Measurements from ENCODE around the gene TFB2M.

TFB2M gene

DNA sequence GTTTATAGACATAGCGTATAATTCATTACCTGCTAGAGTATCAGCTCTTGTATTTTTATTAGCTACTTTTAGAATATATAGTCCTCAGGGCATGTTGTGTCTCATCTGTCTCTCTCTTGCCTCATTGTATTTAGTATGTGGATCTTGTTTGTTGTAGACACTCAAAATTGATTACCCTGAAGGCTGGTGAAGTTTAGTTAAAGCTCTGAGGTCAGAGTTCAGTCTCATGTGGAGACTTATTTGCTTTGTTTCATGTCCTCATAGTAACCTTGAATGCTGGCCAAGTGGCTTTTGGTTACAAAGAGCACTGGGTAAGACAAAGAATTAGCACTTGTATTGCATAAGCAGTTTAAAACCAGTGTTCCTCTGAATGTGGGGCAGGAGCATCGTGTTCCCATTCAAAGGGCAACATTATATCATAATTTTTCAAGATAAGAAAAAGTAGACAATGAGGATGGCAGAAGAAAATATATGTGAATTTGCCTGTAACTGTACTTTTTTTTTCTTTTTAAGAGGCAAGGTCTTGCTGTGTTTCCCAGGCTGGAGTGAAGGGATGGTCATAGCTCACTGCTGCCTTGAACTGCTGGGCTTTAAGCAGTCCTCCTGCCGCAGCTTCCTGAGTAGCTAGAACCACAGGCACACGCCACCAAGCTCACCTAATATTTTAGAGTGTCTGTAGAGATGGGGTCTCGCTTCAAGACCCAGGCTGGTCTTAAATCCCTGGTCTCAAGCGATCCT lies 17.6 kb upstream of the TFB2M start:
- in situ Hi-C loops (cut with MboI; ENCODE audit: low sequenced_read_pairs, unreplicated experiment): no loop called here
- DNase-seq (ENCODE audit: low spot score): no peak
- TF ChIP-seq, protein P1, sequence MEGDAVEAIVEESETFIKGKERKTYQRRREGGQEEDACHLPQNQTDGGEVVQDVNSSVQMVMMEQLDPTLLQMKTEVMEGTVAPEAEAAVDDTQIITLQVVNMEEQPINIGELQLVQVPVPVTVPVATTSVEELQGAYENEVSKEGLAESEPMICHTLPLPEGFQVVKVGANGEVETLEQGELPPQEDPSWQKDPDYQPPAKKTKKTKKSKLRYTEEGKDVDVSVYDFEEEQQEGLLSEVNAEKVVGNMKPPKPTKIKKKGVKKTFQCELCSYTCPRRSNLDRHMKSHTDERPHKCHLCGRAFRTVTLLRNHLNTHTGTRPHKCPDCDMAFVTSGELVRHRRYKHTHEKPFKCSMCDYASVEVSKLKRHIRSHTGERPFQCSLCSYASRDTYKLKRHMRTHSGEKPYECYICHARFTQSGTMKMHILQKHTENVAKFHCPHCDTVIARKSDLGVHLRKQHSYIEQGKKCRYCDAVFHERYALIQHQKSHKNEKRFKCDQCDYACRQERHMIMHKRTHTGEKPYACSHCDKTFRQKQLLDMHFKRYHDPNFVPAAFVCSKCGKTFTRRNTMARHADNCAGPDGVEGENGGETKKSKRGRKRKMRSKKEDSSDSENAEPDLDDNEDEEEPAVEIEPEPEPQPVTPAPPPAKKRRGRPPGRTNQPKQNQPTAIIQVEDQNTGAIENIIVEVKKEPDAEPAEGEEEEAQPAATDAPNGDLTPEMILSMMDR (IDR thresholded peaks at IDR 0.05; ENCODE audit: borderline replicate concordance, control extremely low read depth, extremely low read depth, insufficient read depth, missing control alignments): no peak

DNA sequence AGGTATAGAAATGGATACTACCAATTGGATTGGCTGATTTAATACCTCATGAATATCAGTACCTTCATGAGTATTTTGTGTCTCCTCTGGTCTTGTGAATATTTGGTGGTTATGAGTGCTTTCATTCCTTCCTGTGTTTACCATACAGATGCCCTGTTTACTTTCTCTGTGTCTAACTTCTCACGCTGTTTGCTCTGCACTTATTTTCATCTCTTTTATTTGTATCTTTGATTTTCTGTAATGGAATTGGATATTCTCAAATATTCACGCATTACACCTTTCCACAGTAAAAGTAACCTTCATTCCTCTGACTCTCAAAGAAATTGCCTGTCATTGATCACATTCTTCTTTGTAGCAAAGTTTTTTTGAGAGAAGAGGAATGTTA lies 17.0 kb upstream of the TFB2M start:
- TF ChIP-seq, protein P1 (IDR thresholded peaks at IDR 0.05; ENCODE audit: borderline replicate concordance, control extremely low read depth, extremely low read depth, insufficient read depth, missing control alignments): no peak
- in situ Hi-C loops (cut with MboI; ENCODE audit: low sequenced_read_pairs, unreplicated experiment): no loop called here

DNA sequence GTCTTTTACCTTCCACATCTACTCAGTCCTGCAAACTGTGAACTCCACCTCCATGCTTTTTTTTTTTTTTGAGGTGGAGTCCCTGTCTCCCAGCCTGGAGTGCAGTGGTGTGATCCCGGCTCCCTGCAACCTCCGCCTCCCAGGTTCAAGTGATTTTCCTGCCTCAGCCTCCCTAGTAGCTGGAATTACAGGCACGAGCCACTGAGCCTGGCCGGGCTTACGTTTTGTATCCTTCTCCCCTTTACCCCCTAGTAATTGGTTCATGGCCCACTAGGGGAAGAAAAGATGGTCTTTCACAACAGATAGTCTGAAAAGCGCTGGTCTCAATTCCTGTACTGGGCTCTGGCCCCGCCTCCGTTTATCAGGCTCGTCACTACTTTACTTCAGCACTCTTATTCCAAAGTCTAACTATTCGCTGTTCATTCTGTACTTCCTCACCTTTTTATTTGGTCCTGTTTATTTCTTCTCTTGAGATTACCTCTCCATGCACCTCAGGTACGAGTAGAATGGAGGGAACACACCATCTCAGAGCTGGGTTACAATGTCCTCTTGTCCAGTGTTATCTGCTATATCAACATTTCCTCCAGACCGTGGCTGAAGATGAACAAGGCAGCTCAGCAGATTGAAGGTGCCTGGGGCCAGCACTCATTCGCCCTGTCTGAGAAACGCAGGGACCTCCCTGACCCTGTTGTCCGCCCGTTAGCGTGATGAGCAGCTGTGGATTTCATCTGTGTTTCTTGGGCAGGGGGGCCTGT lies 16.4 kb upstream of the TFB2M start:
- no peak for DNase-seq (ENCODE audit: low spot score)
- in situ Hi-C loops (cut with MboI; ENCODE audit: low sequenced_read_pairs, unreplicated experiment): no loop called here
- TF ChIP-seq, protein P1 (IDR thresholded peaks at IDR 0.05; ENCODE audit: borderline replicate concordance, control extremely low read depth, extremely low read depth, insufficient read depth, missing control alignments): no peak

More for the DNA sequence above, 17.0 kb upstream of the TFB2M start:
- DNase-seq (ENCODE audit: low spot score): no peak

DNA sequence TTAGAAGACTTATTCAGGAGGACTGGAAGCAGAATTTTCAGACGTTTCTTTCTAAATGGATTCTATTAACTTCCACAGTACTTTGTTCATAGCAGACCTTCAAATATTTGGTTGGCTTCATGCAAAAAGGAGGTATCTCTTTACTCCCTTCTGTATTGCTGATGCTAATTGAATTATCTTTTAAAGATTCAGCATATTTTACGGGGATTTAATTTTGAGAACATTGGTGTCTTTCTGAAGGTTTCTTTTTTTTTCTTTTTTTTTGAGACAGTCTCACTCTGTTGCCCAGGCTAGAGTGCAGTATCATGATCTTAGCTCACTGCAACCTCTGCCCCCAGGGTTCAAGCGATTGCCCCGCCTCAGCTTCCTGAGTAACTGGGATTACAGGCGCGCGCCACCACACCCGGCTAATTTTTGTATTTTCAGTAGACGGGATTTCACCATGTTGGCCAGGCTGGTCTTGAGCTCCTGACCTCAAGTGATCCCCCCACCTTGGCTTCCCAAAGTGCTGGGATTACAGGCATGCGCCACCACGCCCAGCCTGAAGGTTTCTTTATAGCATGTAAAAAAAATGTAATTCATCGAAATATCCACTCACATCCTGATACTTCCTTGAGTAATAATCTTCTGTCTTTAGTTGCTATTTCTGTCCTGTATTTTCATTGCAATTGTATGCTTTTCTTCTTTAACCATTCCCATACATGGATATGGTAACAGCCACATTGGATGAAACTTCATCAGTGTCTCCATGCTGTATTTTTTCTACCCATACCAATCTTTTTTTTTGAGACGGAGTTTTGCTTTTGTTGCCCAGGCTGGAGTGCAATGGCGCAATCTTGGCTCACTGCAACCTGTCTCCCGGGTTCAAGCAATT lies 14.7 kb upstream of the TFB2M start:
- in situ Hi-C loops (cut with MboI; ENCODE audit: low sequenced_read_pairs, unreplicated experiment): no loop called here
- TF ChIP-seq, protein P1 (IDR thresholded peaks at IDR 0.05; ENCODE audit: borderline replicate concordance, control extremely low read depth, extremely low read depth, insufficient read depth, missing control alignments): no peak
- DNase-seq (ENCODE audit: low spot score): no peak

DNA sequence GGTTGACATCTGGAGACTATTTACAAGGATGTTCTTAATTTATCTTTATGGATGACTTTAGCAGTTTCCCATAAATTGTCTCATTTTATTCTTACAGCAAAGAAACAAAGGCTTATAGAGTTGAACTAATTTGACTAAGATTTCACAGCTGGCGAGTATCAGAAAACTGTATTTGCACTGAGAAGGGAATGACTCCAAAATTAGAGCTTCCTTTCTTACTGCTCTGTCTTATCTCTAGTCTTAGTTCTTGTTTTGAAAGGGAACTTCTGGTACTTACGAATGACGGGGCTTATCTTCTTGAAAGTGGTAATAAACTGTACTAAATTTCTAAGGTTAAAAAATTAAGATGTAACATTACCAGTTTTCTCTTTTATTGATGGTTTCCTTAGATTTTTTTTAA lies 13.8 kb upstream of the TFB2M start:
- TF ChIP-seq, protein P1 (IDR thresholded peaks at IDR 0.05; ENCODE audit: borderline replicate concordance, control extremely low read depth, extremely low read depth, insufficient read depth, missing control alignments): no peak
- in situ Hi-C loops (cut with MboI; ENCODE audit: low sequenced_read_pairs, unreplicated experiment): no loop called here
- DNase-seq (ENCODE audit: low spot score): peak; percentile 48

DNA sequence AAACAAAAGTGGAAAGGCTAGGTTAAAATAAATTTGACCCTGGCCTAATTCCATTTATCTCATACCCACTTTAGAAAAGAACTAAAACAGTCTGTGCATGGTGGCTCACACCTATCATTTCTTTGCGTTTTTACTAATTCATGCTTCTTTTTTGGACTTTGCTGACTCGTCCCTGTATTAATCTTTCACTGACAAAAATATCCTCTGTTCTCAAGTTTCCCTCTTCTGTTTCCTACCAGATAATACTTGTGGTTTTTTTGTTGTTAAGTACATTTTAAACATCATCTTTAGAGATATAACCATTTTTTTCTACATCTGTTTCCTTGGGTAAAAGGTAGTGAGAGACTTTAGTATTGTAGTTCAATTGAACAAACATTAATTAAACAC lies 11.7 kb upstream of the TFB2M start:
- DNase-seq (ENCODE audit: low spot score): no peak
- TF ChIP-seq, protein P1 (IDR thresholded peaks at IDR 0.05; ENCODE audit: borderline replicate concordance, control extremely low read depth, extremely low read depth, insufficient read depth, missing control alignments): no peak

More for the DNA sequence above, 11.7 kb upstream of the TFB2M start:
- in situ Hi-C loops (cut with MboI; ENCODE audit: low sequenced_read_pairs, unreplicated experiment): no loop called here
